ENCODE results near the gene MYO1D.

The MYO1D gene

GRCh38 chr17:32553168-32553567 lies 323.8 kb downstream of the MYO1D start:
- DNase-seq (ENCODE audit: low read depth, low spot score) = no peak
- in situ Hi-C loops (cut with HindIII; ENCODE audit: low sequenced_read_pairs) = no loop called here

GRCh38 chr17:32552280-32552679 lies 324.6 kb downstream of the MYO1D start:
- in situ Hi-C loops (cut with HindIII; ENCODE audit: low sequenced_read_pairs) = no loop called here

More at GRCh38 chr17:32553168-32553567, 323.8 kb downstream of the MYO1D start:
- no peak overlapping the region for H3K4me3 ChIP-seq (ENCODE audit: low read depth, low read length)
- TF ChIP-seq, protein P1, sequence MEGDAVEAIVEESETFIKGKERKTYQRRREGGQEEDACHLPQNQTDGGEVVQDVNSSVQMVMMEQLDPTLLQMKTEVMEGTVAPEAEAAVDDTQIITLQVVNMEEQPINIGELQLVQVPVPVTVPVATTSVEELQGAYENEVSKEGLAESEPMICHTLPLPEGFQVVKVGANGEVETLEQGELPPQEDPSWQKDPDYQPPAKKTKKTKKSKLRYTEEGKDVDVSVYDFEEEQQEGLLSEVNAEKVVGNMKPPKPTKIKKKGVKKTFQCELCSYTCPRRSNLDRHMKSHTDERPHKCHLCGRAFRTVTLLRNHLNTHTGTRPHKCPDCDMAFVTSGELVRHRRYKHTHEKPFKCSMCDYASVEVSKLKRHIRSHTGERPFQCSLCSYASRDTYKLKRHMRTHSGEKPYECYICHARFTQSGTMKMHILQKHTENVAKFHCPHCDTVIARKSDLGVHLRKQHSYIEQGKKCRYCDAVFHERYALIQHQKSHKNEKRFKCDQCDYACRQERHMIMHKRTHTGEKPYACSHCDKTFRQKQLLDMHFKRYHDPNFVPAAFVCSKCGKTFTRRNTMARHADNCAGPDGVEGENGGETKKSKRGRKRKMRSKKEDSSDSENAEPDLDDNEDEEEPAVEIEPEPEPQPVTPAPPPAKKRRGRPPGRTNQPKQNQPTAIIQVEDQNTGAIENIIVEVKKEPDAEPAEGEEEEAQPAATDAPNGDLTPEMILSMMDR (IDR thresholded peaks at IDR 0.05; ENCODE audit: low read depth, low read length) = no peak

GRCh38 chr17:32551186-32551955 lies 325.6 kb downstream of the MYO1D start:
- no peak overlapping the region for H3K4me3 ChIP-seq (ENCODE audit: low read depth, low read length)
- in situ Hi-C loops (cut with HindIII; ENCODE audit: low sequenced_read_pairs) = no loop called here
- DNase-seq (ENCODE audit: low read depth, low spot score) = peak; percentile 78
- TF ChIP-seq, protein P1 (IDR thresholded peaks at IDR 0.05; ENCODE audit: low read depth, low read length) = no peak

More at GRCh38 chr17:32552280-32552679, 324.6 kb downstream of the MYO1D start:
- TF ChIP-seq, protein P1 (IDR thresholded peaks at IDR 0.05; ENCODE audit: low read depth, low read length) = no peak
- DNase-seq (ENCODE audit: low read depth, low spot score) = no peak
- no peak overlapping the region for H3K4me3 ChIP-seq (ENCODE audit: low read depth, low read length)

DNA sequence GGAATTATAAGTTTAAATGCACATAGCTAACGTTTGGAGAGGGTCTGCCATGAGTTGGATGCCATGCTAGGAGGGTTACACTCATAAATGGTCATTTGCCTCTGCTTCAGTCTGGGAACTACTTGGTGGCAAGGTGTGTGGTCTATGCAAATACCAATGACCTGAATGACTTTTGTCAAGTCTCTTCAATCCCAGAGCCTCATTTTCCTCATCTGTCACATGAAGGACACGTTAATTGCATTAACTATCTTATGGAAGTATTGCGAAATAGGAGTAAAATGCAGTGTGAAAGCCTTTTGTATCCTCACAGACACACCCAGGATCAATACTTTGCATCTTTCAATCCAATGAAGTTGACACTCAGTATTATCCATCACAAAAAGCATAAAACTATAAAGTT lies 327.4 kb downstream of the MYO1D start:
- in situ Hi-C loops (cut with HindIII; ENCODE audit: low sequenced_read_pairs) = no loop called here
- no peak for DNase-seq (ENCODE audit: low read depth, low spot score)
- H3K4me3 ChIP-seq (ENCODE audit: low read depth, low read length) = no peak overlapping the region
- TF ChIP-seq, protein P1 (IDR thresholded peaks at IDR 0.05; ENCODE audit: low read depth, low read length) = no peak

- no peak overlapping the region for H3K4me3 ChIP-seq (ENCODE audit: low read depth, low read length)
- TF ChIP-seq, protein P1 (IDR thresholded peaks at IDR 0.05; ENCODE audit: low read depth, low read length) = no peak
- no peak for DNase-seq (ENCODE audit: low read depth, low spot score)
- in situ Hi-C loops (cut with HindIII; ENCODE audit: low sequenced_read_pairs) = no loop called here
Measured at GRCh38 chr17:32546031-32546444, 330.9 kb downstream of the MYO1D start.

GRCh38 chr17:32542186-32542585 lies 334.7 kb downstream of the MYO1D start:
- H3K4me3 ChIP-seq (ENCODE audit: low read depth, low read length) = no peak overlapping the region
- TF ChIP-seq, protein P1 (IDR thresholded peaks at IDR 0.05; ENCODE audit: low read depth, low read length) = no peak
- DNase-seq (ENCODE audit: low read depth, low spot score) = no peak
- in situ Hi-C loops (cut with HindIII; ENCODE audit: low sequenced_read_pairs) = no loop called here

All from astrocyte of the spinal cord (primary cell).